NCI-H2227 (cell line): ENCODE results near the gene ATMIN.
A peak's percentile ranks its signal among the peaks of the same experiment; 100 is the strongest.

Experiments used
- DNase-seq: peaks from one replicate; lab custom pipeline; 2025; ENCODE audit not compliant: unreplicated experiment; lab: John Stamatoyannopoulos, UW

ATMIN gene

DNA sequence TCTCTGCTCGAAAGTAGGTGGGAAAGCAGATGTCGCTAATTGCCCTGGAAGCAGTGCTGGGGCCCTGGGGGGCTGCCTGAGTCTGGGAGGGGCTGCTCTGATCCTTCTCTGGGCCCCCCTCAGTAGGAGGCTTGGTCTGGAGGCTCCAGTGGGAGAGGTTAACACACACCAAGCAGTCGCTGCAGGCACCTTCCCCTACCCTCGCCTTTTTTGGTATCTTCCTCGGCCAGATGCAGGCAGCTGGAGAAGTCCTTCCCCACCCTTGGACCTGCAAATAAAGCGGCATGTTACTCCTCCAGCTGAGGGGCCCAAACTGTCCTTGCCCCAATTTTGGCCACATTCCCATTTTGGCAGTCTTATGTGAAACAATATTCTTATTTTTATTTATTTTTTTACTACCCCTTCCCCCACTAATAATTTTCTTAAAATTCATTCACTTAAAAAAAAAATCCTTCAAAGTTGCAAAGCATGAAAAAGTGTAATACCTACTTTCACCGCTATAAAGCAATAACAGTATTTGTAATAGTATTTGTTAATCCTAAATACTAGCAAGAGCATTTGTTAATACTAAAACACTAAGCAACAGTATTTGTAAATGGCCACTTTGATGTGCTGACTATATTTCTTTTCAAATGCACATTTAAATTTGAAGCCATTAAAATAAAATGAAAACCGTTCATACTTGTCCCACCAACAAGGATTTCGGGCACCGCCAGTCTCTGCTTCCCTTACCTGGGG is 26.4 kb downstream of the ATMIN start:
- DNase-seq, result no peak

DNA sequence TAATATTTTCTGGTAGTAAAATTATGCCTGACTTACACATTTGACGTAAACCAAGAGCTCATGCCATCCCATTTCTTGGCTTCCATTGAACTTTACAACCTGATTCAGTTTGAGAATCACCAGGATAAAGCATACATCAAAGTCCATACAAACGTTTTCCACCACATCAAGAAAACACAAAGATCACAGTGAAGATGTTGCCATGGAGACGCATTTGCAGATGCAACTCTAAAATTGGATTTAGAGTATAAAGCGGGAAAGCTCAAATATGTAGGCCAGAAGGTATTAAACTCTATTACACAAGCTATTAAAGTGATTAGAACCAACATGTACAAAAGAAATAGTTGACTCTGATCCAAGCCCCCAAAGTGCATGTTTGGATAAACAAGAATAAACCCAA is 31.0 kb downstream of the ATMIN start:
- DNase-seq, result no peak

DNA sequence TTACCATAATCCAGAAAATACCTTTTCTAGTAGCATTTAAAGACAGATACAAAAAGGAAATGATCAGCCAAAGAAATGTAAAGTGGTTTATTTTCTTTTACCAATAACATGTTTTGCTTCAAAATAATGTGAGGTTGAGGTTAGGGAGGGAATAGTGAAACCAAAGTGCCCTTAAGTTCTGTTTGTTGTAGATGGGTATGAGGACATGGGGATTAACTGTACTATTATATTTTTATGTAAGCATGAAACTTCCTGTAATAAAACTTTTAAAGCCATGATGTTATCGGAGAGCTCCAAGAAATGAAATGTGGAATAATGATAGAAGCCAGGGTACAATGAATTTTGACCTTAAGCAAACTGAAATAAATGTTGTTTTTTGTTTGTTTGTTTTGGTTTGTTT is 31.5 kb downstream of the ATMIN start:
- DNase-seq, result no peak

DNA sequence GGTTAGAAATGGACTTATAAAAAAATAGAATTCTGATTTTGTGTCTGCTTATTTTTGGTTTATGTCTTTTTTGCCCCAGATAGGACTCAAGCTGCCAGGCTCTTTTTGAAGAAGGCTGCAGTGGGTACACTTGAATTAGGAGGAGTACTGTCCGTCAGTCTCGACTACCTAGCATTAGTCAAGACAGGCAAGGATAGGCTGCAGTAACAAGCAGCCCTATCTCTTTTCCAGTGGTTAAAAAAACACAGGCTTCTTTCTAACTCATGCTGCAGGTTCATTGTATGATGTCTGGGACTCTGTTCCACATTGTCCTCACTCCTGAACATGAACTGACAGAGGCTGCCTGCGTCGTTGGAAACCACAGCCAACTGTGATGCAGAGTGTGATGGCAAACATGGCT is 33.4 kb downstream of the ATMIN start:
- no peak for DNase-seq

DNA sequence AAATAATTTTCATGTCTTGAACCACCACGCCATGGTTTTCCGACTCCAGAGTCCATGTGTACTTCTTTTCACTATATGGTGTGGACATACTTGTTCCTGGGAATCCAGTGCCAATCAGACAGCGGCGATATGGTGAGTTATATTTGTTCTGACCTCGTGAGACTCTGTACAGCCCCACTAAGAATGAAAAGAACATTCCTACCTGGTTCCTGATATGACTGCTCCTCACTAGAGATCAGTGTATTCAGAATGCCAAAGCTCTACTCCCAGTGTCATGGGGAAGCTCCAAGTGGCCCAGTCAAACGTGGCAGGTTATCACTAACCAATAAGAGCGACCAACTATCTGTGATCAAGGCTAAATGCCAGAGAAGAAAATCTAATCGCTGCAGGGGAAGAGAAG is 35.3 kb downstream of the ATMIN start:
- no peak for DNase-seq

DNA sequence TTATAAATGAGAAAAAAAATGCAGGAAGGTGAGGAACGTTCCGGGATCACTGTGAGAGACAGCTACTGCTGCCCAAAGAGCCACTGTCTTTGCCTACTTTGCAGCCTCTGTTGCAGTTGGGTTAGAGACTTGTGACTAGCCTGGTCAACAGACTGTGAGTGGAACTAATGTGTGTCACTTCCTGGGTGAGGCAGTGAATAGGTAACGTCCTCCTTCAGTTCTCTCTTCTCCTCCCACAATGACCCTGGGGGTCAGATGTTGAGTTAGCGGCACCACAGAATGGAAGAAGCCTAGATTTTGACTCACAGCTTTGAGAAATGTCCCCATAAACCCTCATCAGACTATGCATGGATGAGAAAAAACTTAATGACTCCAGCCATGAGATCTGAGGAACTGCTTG is 36.2 kb downstream of the ATMIN start:
- no peak for DNase-seq

DNA sequence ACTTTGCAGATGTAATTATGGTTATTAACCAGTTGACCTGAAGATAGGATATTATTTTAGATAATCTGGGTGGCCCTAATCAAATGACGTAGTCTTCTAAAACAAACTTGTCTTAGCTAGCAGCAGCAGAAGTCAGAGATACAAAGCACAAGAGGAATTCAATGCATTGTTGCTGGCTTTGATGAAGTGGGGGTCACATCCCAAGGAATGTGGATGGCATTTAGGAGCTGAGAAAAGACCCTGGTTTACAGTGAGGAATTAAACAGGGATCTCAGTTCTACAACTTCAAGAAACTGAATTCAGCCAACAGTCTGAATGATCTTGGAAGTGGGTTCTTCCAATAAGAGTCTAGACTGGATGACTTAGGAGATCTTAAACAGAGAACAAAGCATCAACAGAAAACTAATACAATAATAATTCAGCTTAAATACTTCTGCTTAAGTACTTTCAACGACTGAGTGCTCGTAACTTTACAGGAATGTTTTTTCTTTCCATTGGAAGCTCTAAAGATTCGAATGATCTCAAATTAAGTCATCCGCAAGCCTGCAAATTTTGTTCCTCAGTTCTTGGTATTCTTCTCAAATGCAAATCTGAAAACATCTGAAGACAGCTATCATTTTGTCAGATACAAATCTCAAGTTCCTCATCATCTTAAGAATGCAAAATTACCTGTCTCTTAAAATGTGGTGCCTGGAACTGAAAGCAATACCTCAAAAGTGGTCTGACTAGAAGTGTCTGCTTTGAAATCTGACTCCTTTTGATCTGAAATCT is 38.1 kb downstream of the ATMIN start:
- DNase-seq, result no peak

DNA sequence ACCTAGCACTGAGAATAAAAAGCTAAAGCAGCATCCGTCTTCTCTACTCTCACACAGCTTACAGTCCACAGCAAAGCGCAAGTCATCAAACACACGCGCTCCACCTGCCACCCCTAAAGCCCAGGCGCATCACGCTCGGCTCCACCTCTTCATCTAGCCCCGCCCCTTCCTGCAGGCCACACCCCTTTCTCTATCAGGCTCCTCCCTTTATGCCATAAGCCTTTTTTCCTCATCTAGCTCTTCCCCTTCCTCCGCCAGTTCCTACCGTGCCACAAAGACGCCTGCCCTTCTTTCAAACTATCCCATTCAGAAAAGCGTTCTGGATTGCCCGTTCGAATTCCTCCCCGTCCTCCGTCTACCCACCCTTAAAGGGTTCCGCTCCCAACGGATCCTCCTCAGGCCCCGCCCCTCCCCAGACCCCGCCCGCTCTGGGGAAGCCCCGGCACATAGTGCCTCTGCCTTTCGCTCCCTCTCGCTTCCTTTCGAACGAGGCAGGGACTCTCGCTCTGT is 41.0 kb downstream of the ATMIN start:
- peak; percentile 90 for DNase-seq

DNA sequence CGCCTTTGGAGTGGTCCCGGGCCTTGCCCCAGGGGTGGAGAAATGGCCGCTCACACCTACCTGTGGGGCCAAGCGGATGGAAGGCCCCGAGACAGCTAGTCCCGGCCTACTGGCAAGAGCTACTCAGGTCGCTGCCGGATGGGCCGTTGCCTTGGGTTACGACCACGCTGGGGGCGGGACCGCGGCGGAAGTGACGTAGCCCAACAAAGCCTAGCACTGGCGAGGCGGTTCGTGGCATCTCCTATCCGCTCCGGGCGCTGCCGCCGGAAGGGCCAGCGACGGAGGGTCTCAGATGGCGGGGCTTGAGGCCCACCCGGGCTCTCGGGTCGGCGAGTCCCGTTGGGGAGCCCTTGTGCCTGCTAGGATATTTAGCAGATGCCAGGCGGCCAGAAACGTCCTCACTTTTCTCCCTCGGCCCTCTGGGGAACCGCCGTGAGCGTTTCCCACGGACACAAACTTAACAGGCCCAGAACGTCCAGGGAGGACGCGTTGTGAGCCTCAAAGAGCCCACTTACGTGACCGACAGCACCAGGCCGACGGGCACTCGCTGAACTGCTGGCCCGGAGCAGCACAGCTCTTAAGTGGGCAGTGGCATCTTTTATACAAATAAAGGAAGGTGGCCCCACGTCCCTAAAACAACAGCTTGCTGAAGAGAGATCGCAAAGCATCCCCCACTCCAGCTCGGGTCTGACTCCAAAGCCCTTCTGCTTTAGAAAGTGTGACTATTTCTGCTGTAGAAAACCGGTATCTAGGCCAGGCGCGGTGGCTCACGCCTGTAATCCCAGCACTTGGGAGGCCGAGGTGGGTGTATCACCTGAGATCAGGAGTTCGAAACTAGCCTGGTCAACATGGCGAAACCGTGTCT is 41.7 kb downstream of the ATMIN start, which contains the start of gene C16orf46:
Gene C16orf46 (minus strand): TSS at position 163 of the 865 bp plus-strand sequence. CDS start 13,283 bp downstream, outside the sequence.
- DNase-seq, result peak; percentile 96

DNA sequence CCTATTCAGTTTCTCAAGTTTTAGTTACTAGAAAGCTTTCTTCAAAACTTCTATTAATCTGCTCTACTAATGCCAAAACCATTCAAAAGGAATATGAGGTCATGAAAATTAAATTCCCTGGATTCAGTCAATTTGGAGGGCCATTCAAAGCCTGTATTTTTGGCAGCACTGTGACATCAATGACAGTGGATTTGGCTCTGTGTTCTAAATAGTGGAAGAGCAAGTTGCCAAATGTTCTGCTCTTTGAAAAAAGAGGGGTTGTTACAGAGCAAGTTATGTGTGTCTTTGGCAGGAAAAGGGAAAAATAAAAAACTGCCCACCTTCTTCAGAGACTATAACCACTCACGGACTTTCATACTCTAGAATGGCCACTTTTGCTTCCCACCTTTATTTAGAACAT is 44.6 kb downstream of the ATMIN start:
- DNase-seq, result no peak

DNA sequence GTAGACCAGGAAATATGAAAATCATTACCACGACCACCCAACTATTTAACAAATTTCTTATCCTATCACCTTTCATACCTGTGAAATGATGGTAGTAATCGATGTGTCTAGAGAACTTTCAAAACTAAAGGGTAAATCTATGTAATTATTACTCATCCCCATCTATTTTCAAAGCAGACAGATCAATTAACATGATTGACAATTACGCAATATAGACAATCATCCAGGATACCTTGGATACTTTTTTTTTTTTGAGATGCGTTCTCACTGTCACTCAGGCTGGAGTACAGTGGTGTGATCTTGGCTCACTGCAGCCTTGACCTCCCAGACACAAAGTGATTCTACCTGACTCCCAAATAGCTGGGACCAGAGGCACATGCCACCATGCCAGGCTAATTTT is 45.4 kb downstream of the ATMIN start:
- no peak for DNase-seq

DNA sequence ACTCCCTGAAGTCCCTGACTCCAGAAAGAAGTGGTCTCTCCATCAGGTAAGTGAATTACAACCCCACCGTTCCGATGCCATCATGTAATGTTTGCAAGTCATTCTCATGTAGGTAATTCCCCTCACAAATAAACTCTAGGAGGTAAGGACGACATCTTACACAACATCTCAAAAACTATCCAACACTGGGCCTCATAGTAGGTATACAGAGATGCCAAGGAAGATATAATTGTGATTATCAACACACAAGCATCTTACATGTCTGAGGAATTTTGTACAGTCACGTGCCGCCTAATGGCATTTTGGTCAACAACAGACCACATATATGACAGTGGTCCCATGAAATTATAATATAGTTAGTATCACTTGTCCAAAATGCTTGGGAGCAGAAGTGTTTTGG is 53.2 kb downstream of the ATMIN start:
- DNase-seq, result no peak

DNA sequence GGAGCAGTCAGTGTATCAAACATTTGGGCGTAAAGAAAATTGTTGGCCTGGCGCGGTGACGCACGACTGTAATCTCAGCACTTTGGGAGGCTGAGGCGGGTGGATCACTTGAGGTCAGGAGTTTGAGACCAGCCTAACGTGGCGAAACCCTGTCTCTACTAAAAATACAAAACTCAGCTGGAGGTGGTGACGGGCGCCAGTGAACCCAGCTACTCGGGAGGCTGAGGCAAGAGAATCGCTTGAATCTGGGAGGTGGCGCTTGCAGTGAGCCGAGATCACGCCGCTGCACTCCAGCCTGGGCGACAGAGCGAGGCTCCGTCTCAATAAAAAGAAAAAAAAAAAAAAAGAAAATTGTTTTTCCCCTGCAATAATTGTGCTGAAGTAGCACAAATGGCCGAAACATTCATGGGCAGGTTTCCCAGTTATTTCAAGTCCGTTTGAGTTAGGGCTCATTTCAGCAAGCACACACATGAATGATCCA is 59.2 kb downstream of the ATMIN start:
- peak; percentile 4 for DNase-seq

DNA sequence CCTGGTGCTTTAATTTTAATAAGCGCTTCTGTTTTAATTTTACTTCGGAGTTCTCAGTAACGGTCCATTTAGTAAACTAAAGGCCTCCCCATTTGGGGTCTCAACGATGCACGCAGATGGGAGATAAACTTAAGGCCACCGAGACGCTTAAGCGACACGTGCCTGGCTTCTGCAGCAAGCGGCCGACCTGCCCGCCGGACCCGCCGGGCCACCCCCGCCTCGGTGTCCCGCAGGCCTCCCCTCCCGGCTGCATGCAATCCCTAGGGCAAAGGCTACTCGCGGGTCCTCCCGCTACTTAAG is 60.0 kb downstream of the ATMIN start:
- DNase-seq, result no peak

DNA sequence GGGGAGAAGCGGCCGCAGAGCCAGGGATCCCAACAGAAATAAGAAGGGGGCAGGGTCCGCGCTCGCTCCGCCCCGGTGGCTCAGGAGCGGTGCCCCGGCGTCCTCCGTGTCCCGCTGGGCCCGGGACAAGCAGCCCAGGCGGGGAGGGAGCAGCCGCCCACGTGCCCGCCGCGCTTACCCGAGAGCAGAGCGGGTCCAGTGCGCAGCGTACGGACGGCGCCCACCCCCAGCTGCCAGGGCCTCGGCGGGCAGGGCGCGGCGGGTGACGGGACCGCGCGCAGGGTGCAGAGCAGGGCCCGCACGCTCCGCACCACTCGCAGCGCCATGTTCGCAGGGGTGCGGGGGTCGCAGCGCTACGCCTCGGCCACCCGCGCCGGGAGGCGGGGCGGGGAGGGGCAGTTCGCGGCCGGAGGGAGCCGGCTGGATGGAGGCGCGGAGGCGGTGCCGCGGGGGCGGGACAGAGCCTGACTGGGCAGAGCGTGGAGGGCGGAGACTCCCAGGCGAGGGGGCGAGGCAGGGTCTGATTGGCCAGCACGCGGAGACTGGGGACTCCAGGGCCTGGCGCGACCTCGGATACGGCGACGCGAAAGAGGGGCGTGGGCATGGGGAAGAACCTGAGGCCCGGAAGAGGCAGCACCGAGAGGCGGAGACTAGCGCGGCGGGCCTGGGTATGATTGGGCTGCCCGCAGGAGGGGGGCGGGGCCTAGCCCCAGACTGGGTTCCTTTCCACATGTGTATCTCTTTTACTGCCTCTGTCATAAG is 60.5 kb downstream of the ATMIN start, which contains the start of gene GCSH:
Gene GCSH (minus strand): TSS at position 443 of the 762 bp plus-strand sequence. CDS start 117 bp downstream, at position 326.
- DNase-seq, result peak; percentile 97

DNA sequence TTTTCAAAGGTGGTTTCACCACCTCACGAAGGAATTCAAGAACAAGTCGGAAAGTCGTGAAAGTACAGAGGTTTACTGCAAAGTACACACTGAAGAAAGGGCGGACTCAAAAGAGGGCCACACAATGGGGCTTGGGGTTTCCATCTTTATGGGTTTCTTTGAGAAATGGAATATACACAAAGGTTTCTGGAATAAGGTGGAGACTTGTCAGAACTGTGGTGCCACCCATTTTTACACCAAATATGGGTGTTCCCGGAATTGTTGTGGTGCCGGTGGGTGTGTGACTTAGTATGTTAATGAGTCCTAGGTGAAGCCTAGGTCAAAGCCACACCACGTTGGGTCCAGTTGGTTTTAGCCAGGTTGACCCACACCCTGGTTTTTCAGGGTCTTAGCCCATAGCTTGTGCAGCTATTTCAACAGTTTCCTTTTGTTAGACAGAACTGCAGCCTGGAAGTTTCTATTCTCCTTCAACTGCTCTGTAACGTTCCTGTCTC is 61.1 kb downstream of the ATMIN start:
- DNase-seq, result peak; percentile 40
